GM12872 (cell line): ENCODE data around the gene CLASP1.

Experiments
- CTCF ChIP-seq: IDR thresholded peaks from 3 replicates; pipeline ENCODE4 v1.5.1; 2011; ENCODE audit warnings: low read depth, mild to moderate bottlenecking, low read length, moderate library complexity; ENCODE audit not compliant: insufficient read depth

CLASP1 gene

GRCh38 chr2:121521359-121521758 lies 127.9 kb downstream of the CLASP1 start:
- TF ChIP-seq CTCF, result no peak

GRCh38 chr2:121520641-121520994 lies 128.6 kb downstream of the CLASP1 start:
- TF ChIP-seq CTCF, result no peak

GRCh38 chr2:121519732-121520640 lies 129.3 kb downstream of the CLASP1 start:
- TF ChIP-seq CTCF, result no peak

- TF ChIP-seq CTCF, result no peak
Measured at GRCh38 chr2:121519153-121519552, 130.1 kb downstream of the CLASP1 start.

GRCh38 chr2:121513597-121514333 lies 135.5 kb downstream of the CLASP1 start:
- TF ChIP-seq CTCF, result no peak

GRCh38 chr2:121510857-121511256 lies 138.4 kb downstream of the CLASP1 start:
- TF ChIP-seq CTCF, result no peak

GRCh38 chr2:121506621-121507020 lies 142.6 kb downstream of the CLASP1 start:
- TF ChIP-seq CTCF, result no peak
